CD4-positive, CD25-positive, alpha-beta regulatory T cell (primary cell): ENCODE results near the gene ZNF91. TPM values are rescaled to one million over a fixed set of nuclear protein-coding genes. Genes with fewer than 3 reads are reported as not detected.
"Not testable (repeated sequence)": the region's sequence is repeated elsewhere in the genome, so short reads cannot be mapped to it uniquely, and the experiment has no call there.

Experiments used
- ATAC-seq, 2 donors: fragments of 150-1000 bp; cut with Tn5 transposase; one replicate each; pipeline ENCODE4 v1.10.0; 2021; ENCODE audit warnings: low read depth in 2 of 2, moderate number of reproducible peaks in 2 of 2, moderate library complexity in 1 of 2
- DNase-seq, 3 donors: peaks; one replicate each; pipeline versions ENCODE4 v3.0.0 to v3.0.0-alpha.2; 2012 to 2022; ENCODE audit warnings: mixed read lengths in 1 of 3
- H3K27ac ChIP-seq: one replicate; pipeline ENCODE4 v1.7.0; 2013; ENCODE audit warnings: mild to moderate bottlenecking, low read length; ENCODE audit not compliant: insufficient read depth, poor library complexity, severe bottlenecking
- H3K27me3 ChIP-seq: one replicate; pipeline ENCODE4 v1.7.0; 2013; ENCODE audit warnings: low read length; ENCODE audit not compliant: control insufficient read depth, insufficient read depth
- H3K36me3 ChIP-seq: one replicate; pipeline ENCODE4 v1.7.0; 2013; ENCODE audit warnings: mild to moderate bottlenecking, low read length, moderate library complexity; ENCODE audit not compliant: control insufficient read depth, insufficient read depth
- H3K4me1 ChIP-seq: 2 replicates; pipeline ENCODE4 v1.7.0; 2013; ENCODE audit warnings: mild to moderate bottlenecking, low read length; ENCODE audit not compliant: insufficient read depth, control insufficient read depth, poor library complexity, severe bottlenecking
- H3K4me3 ChIP-seq: one replicate; pipeline ENCODE4 v1.7.0; 2013; ENCODE audit warnings: low read depth, mild to moderate bottlenecking, low read length, moderate library complexity
- H3K9me3 ChIP-seq, 2 experiments: 1 replicate in 1 of 2; 2 replicates in 1 of 2; pipeline ENCODE4 v1.7.0; 2013; ENCODE audit warnings: low read length in 2 of 2, mild to moderate bottlenecking in 1 of 2, moderate library complexity in 1 of 2; ENCODE audit not compliant: control insufficient read depth in 2 of 2
- H3K27ac Mint-ChIP-seq, 3 donors: one replicate each; pipeline ENCODE4 v1.8.0; 2020 to 2022; ENCODE audit warnings: mild to moderate bottlenecking in 3 of 3, mixed read lengths in 3 of 3, moderate library complexity in 2 of 3
- H3K27me3 Mint-ChIP-seq: one replicate; pipeline ENCODE4 v1.8.0; 2022; ENCODE audit warnings: mild to moderate bottlenecking, mixed read lengths
- H3K36me3 Mint-ChIP-seq: one replicate; pipeline ENCODE4 v1.8.0; 2020; ENCODE audit warnings: mixed read lengths
- H3K4me1 Mint-ChIP-seq, 4 donors: one replicate each; pipeline ENCODE4 v1.8.0; 2020 to 2022; ENCODE audit warnings: mixed read lengths in 4 of 4, mild to moderate bottlenecking in 1 of 4
- H3K4me3 Mint-ChIP-seq, 4 donors: one replicate each; pipeline ENCODE4 v1.8.0; 2020 to 2022; ENCODE audit warnings: mild to moderate bottlenecking in 4 of 4, mixed read lengths in 4 of 4, moderate library complexity in 3 of 4
- H3K9me3 Mint-ChIP-seq, 7 donors: one replicate each; pipeline ENCODE4 v1.8.0; 2020 to 2022; ENCODE audit warnings: mixed read lengths in 7 of 7, mild to moderate bottlenecking in 3 of 7, moderate library complexity in 2 of 7
- polyA plus RNA-seq, 4 donors: library from polyadenylated mRNA; unstranded; fragments of 300-500 nt; fragmentation: Illumina TruSeq; gene quantifications; one replicate each; pipeline ENCODE4 v1.2.3, GENCODE V29; 2021
- total RNA-seq: library from RNA; stranded (reverse); gene quantifications from one replicate; pipeline ENCODE4 v1.2.3, GENCODE V29; 2022

ZNF91 gene
- total and polyA plus RNA-seq, 5 donors from 2014 or later = 17.9 to 49.0 (median 37.8) TPM

GRCh38 chr19:23305555-23305954, 89.7 kb downstream of the ZNF91 start:
- Mint-ChIP-seq H3K36me3 (no peaks in the 10 kb centered on the region), H3K9me3 (peaks cover 0 to 20% (median 12%) of the 10 kb centered on the region in 7 donors), H3K4me1 (no peaks in the 10 kb centered on the region), H3K27ac (no peak overlapping the region), H3K4me3 (no peak overlapping the region), H3K27me3 (no peaks in the 10 kb centered on the region)
- DNase-seq (no peak), ATAC-seq (no peak)
- peaks cover 7 to 18% of the 10 kb centered on the region in 2 experiments for H3K9me3 ChIP-seq
- no peaks in the 10 kb centered on the region for H3K4me1 ChIP-seq
- no peaks in the 10 kb centered on the region for H3K27me3 ChIP-seq
- H3K4me3 ChIP-seq = no peak overlapping the region
- no peaks in the 10 kb centered on the region for H3K36me3 ChIP-seq
- H3K27ac ChIP-seq = no peak overlapping the region

DNA sequence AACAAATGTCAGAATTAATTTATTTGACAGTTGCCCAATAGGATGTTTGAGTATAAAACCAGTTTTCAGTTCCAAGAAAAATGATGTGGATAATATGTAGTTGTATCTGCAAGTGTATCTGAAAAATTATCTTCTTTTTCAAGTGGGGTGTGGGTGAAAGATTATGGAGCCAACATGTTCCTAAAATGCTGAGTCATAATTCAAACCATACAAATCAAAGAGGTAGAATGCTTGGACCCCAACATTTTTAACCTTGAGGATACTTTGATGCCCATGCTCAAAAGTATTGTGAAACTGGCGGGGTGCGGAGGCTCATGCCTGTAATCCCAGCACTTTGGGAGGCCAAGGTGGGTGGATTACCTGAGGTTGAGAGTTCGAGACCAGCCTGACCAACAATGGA, 91.0 kb downstream of the ZNF91 start:
- H3K27ac ChIP-seq = no peak overlapping the region
- no peaks in the 10 kb centered on the region for H3K4me1 ChIP-seq
- Mint-ChIP-seq H3K4me1 (no peaks in the 10 kb centered on the region), H3K36me3 (no peaks in the 10 kb centered on the region), H3K4me3 (no peak overlapping the region), H3K27ac (no peak overlapping the region), H3K9me3 (peaks cover 5 to 32% (median 16%) of the 10 kb centered on the region in 7 donors), H3K27me3 (no peaks in the 10 kb centered on the region)
- no peak overlapping the region for H3K4me3 ChIP-seq
- ATAC-seq = no peak
- H3K9me3 ChIP-seq = peaks cover 7 to 18% of the 10 kb centered on the region in 2 experiments
- H3K36me3 ChIP-seq = no peaks in the 10 kb centered on the region
- H3K27me3 ChIP-seq = no peaks in the 10 kb centered on the region
- no peak for DNase-seq

DNA sequence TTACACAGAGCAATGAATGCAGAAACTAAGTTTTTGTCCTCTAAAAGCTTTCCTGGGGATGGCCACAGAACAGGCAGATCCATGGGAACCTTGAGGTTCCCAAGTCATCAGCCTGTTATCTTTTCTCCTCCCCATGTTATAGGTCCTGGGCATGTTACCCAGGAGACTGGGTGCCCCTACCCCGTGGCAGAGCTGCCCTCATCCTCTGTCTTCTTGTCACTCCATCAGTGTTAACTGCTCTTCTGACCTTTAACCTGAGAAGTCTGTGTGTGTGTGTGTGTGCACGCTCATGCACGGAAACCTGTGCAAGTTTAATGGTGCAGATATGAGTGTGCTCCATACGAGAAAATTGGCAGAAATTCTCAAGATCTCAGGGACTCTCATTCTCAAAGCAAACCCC, 101.1 kb downstream of the ZNF91 start:
- Histone ChIP-seq H3K27ac (no peak overlapping the region), H3K9me3 (no peaks in the 10 kb centered on the region), H3K27me3 (no peaks in the 10 kb centered on the region), H3K4me3 (no peak overlapping the region), H3K36me3 (no peaks in the 10 kb centered on the region), H3K4me1 (no peaks in the 10 kb centered on the region)
- no peaks in the 10 kb centered on the region for H3K4me1 Mint-ChIP-seq
- peaks cover 0 to 10% (median 6%) of the 10 kb centered on the region in 7 donors for H3K9me3 Mint-ChIP-seq
- no peak overlapping the region for H3K4me3 Mint-ChIP-seq
- DNase-seq (no peak), ATAC-seq (no peak)
- H3K27ac Mint-ChIP-seq = no peak overlapping the region
- peaks cover 3% of the 10 kb centered on the region for H3K36me3 Mint-ChIP-seq
- H3K27me3 Mint-ChIP-seq = no peaks in the 10 kb centered on the region

DNA sequence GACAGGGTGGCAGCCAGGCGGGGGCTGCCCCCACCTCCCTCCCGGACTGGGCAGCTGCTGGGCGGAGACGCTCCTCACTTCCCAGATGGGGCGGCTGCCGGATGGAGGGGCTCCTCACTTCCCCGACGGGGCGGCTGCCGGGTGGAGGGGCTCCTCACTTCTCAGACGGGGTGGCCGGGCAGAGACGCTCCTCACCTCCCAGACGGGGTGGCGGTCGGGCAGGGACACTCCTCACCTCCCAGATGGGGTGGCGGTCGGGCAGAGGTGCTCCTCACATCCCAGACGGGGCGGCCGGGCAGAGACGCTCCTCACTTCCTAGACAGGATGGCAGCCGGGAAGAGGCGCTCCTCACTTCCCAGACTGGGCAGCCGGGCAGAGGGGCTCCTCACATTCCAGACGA, 105.3 kb downstream of the ZNF91 start:
- not testable (repeated sequence) for H3K4me1 Mint-ChIP-seq, DNase-seq, H3K27ac ChIP-seq, ATAC-seq, H3K36me3 ChIP-seq, H3K36me3 Mint-ChIP-seq, H3K4me1 ChIP-seq, H3K4me3 ChIP-seq, H3K9me3 ChIP-seq, H3K27me3 ChIP-seq, H3K27ac Mint-ChIP-seq, H3K4me3 Mint-ChIP-seq, H3K27me3 Mint-ChIP-seq
- peaks cover 0 to 17% (median 2%) of the 10 kb centered on the region in 7 donors for H3K9me3 Mint-ChIP-seq

Other genes starting within 250 kb of the ZNF91 start
- 3.7 TPM for gene ZNF724, start 145.1 kb downstream of the ZNF91 start, total RNA-seq
- gene ZNF724, start 145.1 kb downstream of the ZNF91 start, polyA plus RNA-seq = 1 to 10 TPM; 1.8 to 2.4 (median 1.9) TPM